ENCODE measurements around the gene ADIPOR1.
A peak's percentile ranks its signal among the peaks of the same experiment; 100 is the strongest.
"Not testable (repeated sequence)": the region's sequence is repeated elsewhere in the genome, so short reads cannot be mapped to it uniquely, and the experiment has no call there.

The ADIPOR1 gene, protein sequence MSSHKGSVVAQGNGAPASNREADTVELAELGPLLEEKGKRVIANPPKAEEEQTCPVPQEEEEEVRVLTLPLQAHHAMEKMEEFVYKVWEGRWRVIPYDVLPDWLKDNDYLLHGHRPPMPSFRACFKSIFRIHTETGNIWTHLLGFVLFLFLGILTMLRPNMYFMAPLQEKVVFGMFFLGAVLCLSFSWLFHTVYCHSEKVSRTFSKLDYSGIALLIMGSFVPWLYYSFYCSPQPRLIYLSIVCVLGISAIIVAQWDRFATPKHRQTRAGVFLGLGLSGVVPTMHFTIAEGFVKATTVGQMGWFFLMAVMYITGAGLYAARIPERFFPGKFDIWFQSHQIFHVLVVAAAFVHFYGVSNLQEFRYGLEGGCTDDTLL
- long read RNA-seq, transcript ADIPOR1-201 (8 exons, 2,177 nt) = major isoform, 818 of 883 reads
- long read RNA-seq, partial matches to known transcripts = 20 of 883 reads
- long read RNA-seq, other reads (novel, unspliced or antisense) = 42 of 883 reads

GRCh38 chr1:202957733-202958543, at the start of gene ADIPOR1:
TSS of gene ADIPOR1 (minus strand) at chr1:202958312. CDS start at chr1:202951070, 7,242 bp downstream.
- Histone ChIP-seq H3K4me3 (replicated peaks; ENCODE audit: insufficient read depth, low read length) (peak within 1 kb of the TSS; percentile 88), H3K27ac (replicated peaks) (peak within 1 kb of the TSS; percentile 86), H3K27me3 (ENCODE audit: insufficient read depth, poor library complexity, severe bottlenecking) (no peaks in the 10 kb centered on the region)
- DNase-seq (ENCODE audit: low read depth in 1 of 2, low spot score in 1 of 2) = peak; percentile 67 to 84
- TF ChIP-seq SPI1 (IDR thresholded peaks at IDR 0.05; ENCODE audit: borderline replicate concordance, low read depth) (no peak), POLR2AphosphoS5 (IDR thresholded peaks at IDR 0.05; ENCODE audit: low read depth) (peak; percentile 65; the same call in 1 of the 2 replicates), GABPA (IDR thresholded peaks at IDR 0.05; ENCODE audit: low read depth) (peak; percentile 47; the same call in 1 of the 2 replicates), CTCF (IDR thresholded peaks at IDR 0.05; ENCODE audit: insufficient read depth, low read length) (no peak)
- TF ChIP-seq, protein P1, sequence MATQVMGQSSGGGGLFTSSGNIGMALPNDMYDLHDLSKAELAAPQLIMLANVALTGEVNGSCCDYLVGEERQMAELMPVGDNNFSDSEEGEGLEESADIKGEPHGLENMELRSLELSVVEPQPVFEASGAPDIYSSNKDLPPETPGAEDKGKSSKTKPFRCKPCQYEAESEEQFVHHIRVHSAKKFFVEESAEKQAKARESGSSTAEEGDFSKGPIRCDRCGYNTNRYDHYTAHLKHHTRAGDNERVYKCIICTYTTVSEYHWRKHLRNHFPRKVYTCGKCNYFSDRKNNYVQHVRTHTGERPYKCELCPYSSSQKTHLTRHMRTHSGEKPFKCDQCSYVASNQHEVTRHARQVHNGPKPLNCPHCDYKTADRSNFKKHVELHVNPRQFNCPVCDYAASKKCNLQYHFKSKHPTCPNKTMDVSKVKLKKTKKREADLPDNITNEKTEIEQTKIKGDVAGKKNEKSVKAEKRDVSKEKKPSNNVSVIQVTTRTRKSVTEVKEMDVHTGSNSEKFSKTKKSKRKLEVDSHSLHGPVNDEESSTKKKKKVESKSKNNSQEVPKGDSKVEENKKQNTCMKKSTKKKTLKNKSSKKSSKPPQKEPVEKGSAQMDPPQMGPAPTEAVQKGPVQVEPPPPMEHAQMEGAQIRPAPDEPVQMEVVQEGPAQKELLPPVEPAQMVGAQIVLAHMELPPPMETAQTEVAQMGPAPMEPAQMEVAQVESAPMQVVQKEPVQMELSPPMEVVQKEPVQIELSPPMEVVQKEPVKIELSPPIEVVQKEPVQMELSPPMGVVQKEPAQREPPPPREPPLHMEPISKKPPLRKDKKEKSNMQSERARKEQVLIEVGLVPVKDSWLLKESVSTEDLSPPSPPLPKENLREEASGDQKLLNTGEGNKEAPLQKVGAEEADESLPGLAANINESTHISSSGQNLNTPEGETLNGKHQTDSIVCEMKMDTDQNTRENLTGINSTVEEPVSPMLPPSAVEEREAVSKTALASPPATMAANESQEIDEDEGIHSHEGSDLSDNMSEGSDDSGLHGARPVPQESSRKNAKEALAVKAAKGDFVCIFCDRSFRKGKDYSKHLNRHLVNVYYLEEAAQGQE (IDR thresholded peaks at IDR 0.05; ENCODE audit: insufficient replicate concordance, low read depth) = no peak

DNA sequence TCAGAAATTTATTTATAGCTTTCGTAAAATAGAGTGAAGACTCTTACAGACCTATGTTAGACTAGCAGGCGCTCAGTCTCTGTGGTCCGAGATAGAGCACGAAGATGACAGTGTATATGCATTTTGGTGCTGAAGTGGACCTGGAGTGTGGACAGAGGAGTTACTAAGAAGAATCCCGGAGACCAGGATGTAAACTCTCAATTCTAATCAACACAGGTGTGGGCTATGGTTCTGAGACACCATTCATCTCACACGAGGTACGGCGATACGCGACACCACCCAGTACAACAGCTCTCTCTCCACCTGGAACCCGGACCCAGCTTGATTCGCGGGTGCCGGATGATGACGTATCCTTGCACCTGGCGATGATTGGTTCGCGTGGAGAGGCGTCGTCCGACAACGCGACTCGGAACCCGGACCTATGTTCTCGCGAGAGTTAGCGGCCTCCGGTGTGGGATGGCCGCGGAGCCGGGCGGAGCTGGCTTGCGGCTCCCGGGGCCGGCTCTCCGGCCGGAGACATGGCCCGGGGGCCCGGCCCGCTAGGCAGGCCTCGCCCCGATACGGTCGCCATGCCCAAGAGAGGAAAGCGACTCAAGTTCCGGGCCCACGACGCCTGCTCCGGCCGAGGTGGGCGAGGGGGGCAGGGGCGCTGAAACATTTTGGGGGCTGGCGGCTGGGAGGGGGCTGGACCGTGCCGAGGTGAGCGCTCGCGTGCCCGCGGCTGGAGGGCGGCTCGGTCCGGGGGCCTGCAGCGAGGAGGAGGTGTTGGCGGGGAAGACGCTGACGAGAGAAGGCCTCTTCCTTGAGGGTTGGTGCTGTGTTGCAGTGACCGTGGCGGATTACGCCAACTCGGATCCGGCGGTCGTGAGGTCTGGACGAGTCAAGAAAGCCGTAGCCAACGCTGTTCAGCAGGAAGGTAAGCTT, 49.1 kb upstream of the ADIPOR1 start, which contains the start of gene TMEM183A:
TMEM183A (plus strand) TSS at position 427 of the 924 bp plus-strand sequence; CDS start at position 519, 92 bp downstream.
- DNase-seq (ENCODE audit: low read depth in 1 of 2, low spot score in 1 of 2) = peak; percentile 97 to 98
- TF ChIP-seq POLR2AphosphoS5 (IDR thresholded peaks at IDR 0.05; ENCODE audit: low read depth) = peak; percentile 99
- TF ChIP-seq, protein P1 (IDR thresholded peaks at IDR 0.05; ENCODE audit: insufficient replicate concordance, low read depth) = peak; percentile 26
- no peak for TF ChIP-seq SPI1 (IDR thresholded peaks at IDR 0.05; ENCODE audit: borderline replicate concordance, low read depth)
- peak within 1 kb of the TSS; percentile 94 for H3K27ac ChIP-seq (replicated peaks)
- H3K27me3 ChIP-seq (ENCODE audit: insufficient read depth, poor library complexity, severe bottlenecking) = no peaks in the 10 kb centered on the region
- peak within 1 kb of the TSS; percentile 90 for H3K4me3 ChIP-seq (replicated peaks; ENCODE audit: insufficient read depth, low read length)

GRCh38 chr1:203005395-203006142, 47.5 kb upstream of the ADIPOR1 start:
- TF ChIP-seq POLR2AphosphoS5 (IDR thresholded peaks at IDR 0.05; ENCODE audit: low read depth) = 0 out of 2 replicates have a peak, but pooled peaks have one; percentile 28
- DNase-seq (ENCODE audit: low read depth in 1 of 2, low spot score in 1 of 2) = peak in 1 of 2 experiments; percentile 70
- H3K27ac ChIP-seq (replicated peaks) = peak overlapping the region; percentile 94

More at GRCh38 chr1:203005395-203006142, 47.5 kb upstream of the ADIPOR1 start:
- not testable (repeated sequence) for H3K27me3 ChIP-seq (ENCODE audit: insufficient read depth, poor library complexity, severe bottlenecking)
- H3K4me3 ChIP-seq (replicated peaks; ENCODE audit: insufficient read depth, low read length) = peak overlapping the region; percentile 90; the same call in 1 of the 2 replicates
